MCF 10A (cell line): ENCODE measurements around the gene PKN1. TPM values are rescaled to one million over a fixed set of nuclear protein-coding genes. Genes with fewer than 3 reads are reported as not detected.
A peak's percentile ranks its signal among the peaks of the same experiment; 100 is the strongest.

Experiments
- BruUV-seq: library from RNA; stranded (reverse); fragments of 400-500 nt; replicated peaks from 2 replicates; lab custom pipeline; 2021; lab: Mats Ljungman, UMichigan
- CTCF ChIA-PET: fragments of 300-600 bp; sonication (Branson Sonifier 250); formaldehyde crosslinking; extraction: SDS; loops from one replicate; lab custom pipeline; 2021; ENCODE audit warnings: antibody characterized with exemption, inconsistent platforms; lab: Yijun Ruan, JAX
- POLR2A ChIA-PET: fragments of 300-600, 350-650 bp; sonication (Branson Sonifier 250); formaldehyde crosslinking; extraction: SDS; loops from one replicate; lab custom pipeline; 2020; ENCODE audit warnings: antibody characterized with exemption, inconsistent platforms; lab: Yijun Ruan, JAX
- DNase-seq: peaks from one replicate; pipeline ENCODE4 v3.0.0-alpha.2; 2018; ENCODE audit not compliant: unreplicated experiment
- H3K27ac Mint-ChIP-seq: one replicate; pipeline ENCODE4 v1.8.0; 2022; ENCODE audit warnings: mild to moderate bottlenecking, low read depth, mixed read lengths; ENCODE audit not compliant: unreplicated experiment
- H3K27me3 Mint-ChIP-seq: one replicate; pipeline ENCODE4 v1.8.0; 2022; ENCODE audit warnings: mixed read lengths; ENCODE audit not compliant: insufficient read depth, unreplicated experiment
- H3K36me3 Mint-ChIP-seq: one replicate; pipeline ENCODE4 v1.8.0; 2022; ENCODE audit warnings: mild to moderate bottlenecking, moderate library complexity, mixed read lengths; ENCODE audit not compliant: insufficient read depth, unreplicated experiment
- H3K4me1 Mint-ChIP-seq: one replicate; pipeline ENCODE4 v1.8.0; 2022; ENCODE audit warnings: mixed read lengths; ENCODE audit not compliant: insufficient read depth, unreplicated experiment
- H3K4me3 Mint-ChIP-seq: one replicate; pipeline ENCODE4 v1.8.0; 2022; ENCODE audit warnings: mild to moderate bottlenecking, moderate library complexity, mixed read lengths; ENCODE audit not compliant: unreplicated experiment
- H3K9me3 Mint-ChIP-seq: one replicate; pipeline ENCODE4 v1.8.0; 2022; ENCODE audit warnings: mixed read lengths; ENCODE audit not compliant: unreplicated experiment
- intact Hi-C: fragments of 100-400 bp; cut with micrococcal nuclease; formaldehyde crosslinking; loops from 2 replicates; pipeline ENCODE4 v1.14.1; 2022
- total RNA-seq: library from RNA; stranded (reverse); gene quantifications from 2 replicates; pipeline ENCODE4 v1.2.3, GENCODE V29; 2022
- TF ChIP-seq, protein P1 (sequence below): fragments of 200-600 bp; IDR thresholded peaks from one replicate; pipeline ENCODE4 v1.8.0; 2022; ENCODE audit warnings: antibody characterized with exemption, mild to moderate bottlenecking; ENCODE audit not compliant: unreplicated experiment

PKN1 gene
- total RNA-seq, 1 experiment from 2014 or later, result 94.8 TPM

DNA sequence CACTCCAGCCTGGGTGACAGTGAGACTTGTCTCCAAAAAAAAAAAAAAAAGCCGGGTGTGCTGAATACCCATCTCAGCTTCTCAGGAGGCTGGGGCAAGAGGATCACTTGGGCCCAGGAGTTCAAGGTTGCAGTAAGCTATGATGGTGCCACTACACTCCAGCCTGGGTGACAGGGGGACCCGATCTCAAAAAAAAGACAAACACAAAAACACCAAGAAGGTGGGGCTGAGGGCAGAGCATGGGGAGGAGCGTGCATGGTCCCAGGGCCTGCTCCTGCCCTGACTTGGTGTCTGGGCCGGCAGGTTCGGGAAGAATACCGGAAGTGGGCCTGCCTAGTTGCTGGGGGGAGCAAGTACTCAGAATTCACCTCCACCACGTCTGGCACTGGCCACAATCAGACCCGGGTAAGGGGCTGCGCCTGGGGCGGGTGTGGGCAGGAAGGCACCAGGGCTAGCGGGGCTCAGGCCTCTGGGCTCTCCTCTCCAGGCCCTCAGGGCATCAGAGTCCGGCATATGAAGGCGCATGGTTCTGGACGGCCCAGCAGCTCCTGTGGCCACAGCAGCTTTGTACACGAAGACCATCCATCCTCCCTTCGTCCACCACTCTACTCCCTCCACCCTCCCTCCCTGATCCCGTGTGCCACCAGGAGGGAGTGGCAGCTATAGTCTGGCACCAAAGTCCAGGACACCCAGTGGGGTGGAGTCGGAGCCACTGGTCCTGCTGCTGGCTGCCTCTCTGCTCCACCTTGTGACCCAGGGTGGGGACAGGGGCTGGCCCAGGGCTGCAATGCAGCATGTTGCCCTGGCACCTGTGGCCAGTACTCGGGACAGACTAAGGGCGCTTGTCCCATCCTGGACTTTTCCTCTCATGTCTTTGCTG is 25.3 kb upstream of the PKN1 start:
- ChIA-PET CTCF (interaction anchor here (0.6 to 1.1 kb wide), 3 partner anchors 10 to 933 kb away, joined by 3 to 6 read pairs (median 3); no protein-coding TSS in a partner anchor), POLR2A (interaction anchor here (0.7 to 1.7 kb wide), 3 partner anchors 267 to 994 kb away, joined by 3 to 7 read pairs (median 5); partner anchors contain the start of gene ASF1B)
- TSS peak; percentile 48 for BruUV-seq
- Mint-ChIP-seq H3K4me1 (peaks cover under 1% of the 10 kb centered on the region), H3K36me3 (peaks cover 72% of the 10 kb centered on the region), H3K9me3 (no peaks in the 10 kb centered on the region), H3K4me3 (no peak overlapping the region), H3K27ac (no peak overlapping the region), H3K27me3 (no peaks in the 10 kb centered on the region)
- DNase-seq, result no peak
- intact Hi-C loops, result no loop called here
- TF ChIP-seq, protein P1, sequence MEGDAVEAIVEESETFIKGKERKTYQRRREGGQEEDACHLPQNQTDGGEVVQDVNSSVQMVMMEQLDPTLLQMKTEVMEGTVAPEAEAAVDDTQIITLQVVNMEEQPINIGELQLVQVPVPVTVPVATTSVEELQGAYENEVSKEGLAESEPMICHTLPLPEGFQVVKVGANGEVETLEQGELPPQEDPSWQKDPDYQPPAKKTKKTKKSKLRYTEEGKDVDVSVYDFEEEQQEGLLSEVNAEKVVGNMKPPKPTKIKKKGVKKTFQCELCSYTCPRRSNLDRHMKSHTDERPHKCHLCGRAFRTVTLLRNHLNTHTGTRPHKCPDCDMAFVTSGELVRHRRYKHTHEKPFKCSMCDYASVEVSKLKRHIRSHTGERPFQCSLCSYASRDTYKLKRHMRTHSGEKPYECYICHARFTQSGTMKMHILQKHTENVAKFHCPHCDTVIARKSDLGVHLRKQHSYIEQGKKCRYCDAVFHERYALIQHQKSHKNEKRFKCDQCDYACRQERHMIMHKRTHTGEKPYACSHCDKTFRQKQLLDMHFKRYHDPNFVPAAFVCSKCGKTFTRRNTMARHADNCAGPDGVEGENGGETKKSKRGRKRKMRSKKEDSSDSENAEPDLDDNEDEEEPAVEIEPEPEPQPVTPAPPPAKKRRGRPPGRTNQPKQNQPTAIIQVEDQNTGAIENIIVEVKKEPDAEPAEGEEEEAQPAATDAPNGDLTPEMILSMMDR, result no peak

DNA sequence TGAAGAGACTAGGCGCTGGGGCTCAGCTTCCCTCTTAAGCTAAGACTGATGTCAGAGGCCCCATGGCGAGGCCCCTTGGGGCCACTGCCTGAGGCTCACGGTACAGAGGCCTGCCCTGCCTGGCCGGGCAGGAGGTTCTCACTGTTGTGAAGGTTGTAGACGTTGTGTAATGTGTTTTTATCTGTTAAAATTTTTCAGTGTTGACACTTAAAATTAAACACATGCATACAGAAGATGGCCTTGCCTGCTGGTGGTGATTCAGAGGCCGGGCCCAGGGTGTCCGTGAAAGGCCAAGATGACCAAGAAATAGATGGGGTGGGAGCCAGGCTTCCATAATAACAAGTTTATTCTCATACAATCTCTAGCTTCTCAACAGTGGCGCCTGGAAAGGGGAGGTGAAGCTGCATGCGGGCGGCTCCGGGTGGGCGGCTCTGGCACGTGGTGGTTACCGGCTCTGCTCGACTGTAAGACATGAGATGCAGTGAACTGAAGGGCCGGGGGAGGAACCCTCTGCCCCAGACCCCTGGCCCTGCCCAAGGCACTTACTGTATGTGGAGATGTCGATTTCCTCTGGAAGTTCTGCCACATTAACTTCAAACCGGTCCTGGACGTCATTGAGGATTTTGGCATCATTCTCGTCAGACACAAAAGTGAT is 24.5 kb upstream of the PKN1 start:
- H3K36me3 Mint-ChIP-seq, result peaks cover 79% of the 10 kb centered on the region
- POLR2A ChIA-PET, result interaction anchor here (1.2 kb wide), 1 partner anchor 268 kb away, joined by 5 read pairs; no protein-coding TSS in a partner anchor
- H3K9me3 Mint-ChIP-seq, result no peaks in the 10 kb centered on the region
- TF ChIP-seq, protein P1, result no peak
- H3K4me1 Mint-ChIP-seq, result no peaks in the 10 kb centered on the region
- H3K27ac Mint-ChIP-seq, result no peak overlapping the region
- no peak for DNase-seq
- CTCF ChIA-PET, result no interaction called here
- BruUV-seq, result no TSS peak
- intact Hi-C loops, result no loop called here
- no peaks in the 10 kb centered on the region for H3K27me3 Mint-ChIP-seq
- H3K4me3 Mint-ChIP-seq, result no peak overlapping the region

DNA sequence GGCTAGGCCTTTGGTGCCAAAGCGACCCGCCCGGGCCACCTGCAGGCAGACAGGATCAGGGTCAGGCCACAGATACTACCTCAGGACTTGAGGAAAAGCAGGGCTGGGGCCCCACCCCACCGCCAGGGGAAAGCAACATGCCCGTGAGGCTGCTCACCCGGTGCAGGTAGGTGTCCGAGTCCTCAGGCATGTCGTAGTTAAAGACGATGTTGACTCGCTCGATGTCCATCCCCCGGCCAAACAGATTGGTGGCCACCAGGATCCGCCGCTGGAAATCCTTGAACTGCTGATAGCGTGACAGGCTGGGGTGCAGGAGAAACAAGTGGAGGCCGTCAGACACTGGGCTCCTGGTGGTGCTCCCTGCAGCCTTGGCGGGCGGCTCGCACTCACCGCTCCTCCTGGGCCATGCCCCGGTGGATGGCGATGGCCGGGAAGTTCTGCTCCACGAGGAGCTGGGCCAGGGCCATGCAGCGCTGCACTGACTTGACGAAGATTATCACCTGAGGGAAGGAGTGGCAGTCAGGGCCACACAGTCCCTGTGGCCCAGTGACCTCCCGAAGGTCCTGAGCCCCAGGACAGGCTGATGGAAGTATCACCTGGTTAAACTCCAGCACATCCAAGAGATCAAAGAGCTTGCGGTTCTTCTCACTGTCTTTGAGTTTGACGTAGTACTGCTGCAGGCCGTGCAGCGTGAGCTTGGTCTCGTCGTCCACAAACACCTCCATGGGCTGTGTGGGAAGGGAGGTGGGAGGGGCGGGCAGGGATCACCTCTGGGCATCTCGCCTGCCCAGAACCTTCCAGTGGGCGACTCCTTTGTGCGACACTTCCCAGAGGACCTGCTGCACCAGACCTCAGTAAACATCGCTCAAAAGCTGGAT is 23.7 kb upstream of the PKN1 start:
- intact Hi-C loops, result no loop called here
- TF ChIP-seq, protein P1, result no peak
- H3K27ac Mint-ChIP-seq, result no peak overlapping the region
- TSS peak; percentile 61 for BruUV-seq
- ChIA-PET POLR2A (no interaction called here), CTCF (no interaction called here)
- no peaks in the 10 kb centered on the region for H3K4me1 Mint-ChIP-seq
- H3K27me3 Mint-ChIP-seq, result no peaks in the 10 kb centered on the region
- DNase-seq, result no peak
- no peaks in the 10 kb centered on the region for H3K9me3 Mint-ChIP-seq
- peaks cover 75% of the 10 kb centered on the region for H3K36me3 Mint-ChIP-seq
- H3K4me3 Mint-ChIP-seq, result no peak overlapping the region
